D721Med (cell line): Measurements from ENCODE around the gene LILRA6.
"Not testable (repeated sequence)": the region's sequence is repeated elsewhere in the genome, so short reads cannot be mapped to it uniquely, and the experiment has no call there.

Source experiments
- DNase-seq: peaks from one replicate; pipeline ENCODE4 v3.0.0; 2011; ENCODE audit warnings: low spot score; ENCODE audit not compliant: insufficient read length
- FAIRE-seq: peaks from 2 replicates; lab custom pipeline; 2011; peaks lifted over from hg19 to GRCh38; lab: Jason Lieb, UNC
- TF ChIP-seq, protein P1 (sequence below): IDR thresholded peaks from 2 replicates; pipeline ENCODE4 v1.5.1; 2012; ENCODE audit warnings: mild to moderate bottlenecking, control low read depth; ENCODE audit not compliant: insufficient read depth; ENCODE audit errors: missing control alignments

Gene LILRA6

DNA sequence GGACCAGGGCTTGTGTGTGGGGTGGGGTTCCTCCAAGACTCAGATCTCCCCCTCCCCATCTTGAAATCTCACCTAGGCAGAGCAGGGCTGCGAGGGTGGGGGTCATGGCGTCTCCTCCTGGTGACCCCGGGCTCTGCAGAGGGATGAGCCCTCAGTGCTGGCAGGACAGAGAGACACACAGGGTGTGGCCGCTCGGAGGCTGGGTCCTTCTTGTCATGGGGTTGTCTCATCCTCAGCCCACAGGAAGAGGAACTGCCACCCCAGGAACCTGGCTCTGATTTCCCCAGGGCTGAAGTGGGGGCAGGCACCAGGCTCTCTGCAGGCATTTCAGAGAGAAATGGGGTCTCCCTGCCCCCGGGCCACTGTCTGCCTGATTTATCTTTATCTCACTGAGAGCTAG is at the start of gene LILRA6:
Gene LILRA6, minus strand, starts transcription at position 145 of the 400 bp plus-strand sequence.
- not testable (repeated sequence) for FAIRE-seq, DNase-seq

DNA sequence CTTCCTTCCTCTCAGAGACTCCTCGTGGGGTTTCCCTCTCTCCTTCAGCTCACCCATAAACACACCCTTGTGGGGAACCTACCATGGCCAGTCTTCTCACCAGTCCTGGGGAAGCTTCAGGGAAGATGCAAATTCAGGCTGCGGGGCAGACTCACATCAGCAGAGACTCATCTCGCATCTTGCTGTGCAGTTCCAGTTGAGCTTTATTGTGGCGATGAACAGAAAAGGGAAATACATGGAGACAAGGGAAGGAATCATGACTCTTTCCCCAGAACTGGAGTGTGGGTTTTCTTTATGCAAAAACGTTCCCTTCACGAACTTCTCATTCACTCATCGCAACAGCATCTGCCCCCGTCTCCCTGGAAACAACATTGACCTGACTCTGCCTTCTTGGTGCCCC is 46.6 kb upstream of the LILRA6 start:
- not testable (repeated sequence) for FAIRE-seq, DNase-seq

DNA sequence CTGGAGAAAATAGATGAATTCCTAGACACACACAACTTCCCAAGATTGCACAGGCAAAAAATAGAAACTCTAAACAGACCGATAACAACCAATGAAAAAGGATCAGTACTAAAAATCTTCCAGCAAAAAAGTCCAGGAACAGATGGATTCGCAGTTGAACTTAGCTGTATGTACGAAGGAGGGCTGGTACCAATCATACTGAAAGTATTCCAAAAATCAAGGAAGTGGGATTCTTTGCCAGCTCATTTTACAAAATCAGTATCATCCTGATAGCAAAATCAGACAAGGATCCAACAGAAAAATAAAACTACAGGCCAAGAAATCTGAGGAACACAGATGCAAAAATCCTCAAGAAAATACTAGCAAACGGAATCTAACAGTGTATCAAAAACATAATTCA is 44.9 kb upstream of the LILRA6 start:
- DNase-seq (no peak), FAIRE-seq (no peak)
- TF ChIP-seq, protein P1, sequence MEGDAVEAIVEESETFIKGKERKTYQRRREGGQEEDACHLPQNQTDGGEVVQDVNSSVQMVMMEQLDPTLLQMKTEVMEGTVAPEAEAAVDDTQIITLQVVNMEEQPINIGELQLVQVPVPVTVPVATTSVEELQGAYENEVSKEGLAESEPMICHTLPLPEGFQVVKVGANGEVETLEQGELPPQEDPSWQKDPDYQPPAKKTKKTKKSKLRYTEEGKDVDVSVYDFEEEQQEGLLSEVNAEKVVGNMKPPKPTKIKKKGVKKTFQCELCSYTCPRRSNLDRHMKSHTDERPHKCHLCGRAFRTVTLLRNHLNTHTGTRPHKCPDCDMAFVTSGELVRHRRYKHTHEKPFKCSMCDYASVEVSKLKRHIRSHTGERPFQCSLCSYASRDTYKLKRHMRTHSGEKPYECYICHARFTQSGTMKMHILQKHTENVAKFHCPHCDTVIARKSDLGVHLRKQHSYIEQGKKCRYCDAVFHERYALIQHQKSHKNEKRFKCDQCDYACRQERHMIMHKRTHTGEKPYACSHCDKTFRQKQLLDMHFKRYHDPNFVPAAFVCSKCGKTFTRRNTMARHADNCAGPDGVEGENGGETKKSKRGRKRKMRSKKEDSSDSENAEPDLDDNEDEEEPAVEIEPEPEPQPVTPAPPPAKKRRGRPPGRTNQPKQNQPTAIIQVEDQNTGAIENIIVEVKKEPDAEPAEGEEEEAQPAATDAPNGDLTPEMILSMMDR: no peak

DNA sequence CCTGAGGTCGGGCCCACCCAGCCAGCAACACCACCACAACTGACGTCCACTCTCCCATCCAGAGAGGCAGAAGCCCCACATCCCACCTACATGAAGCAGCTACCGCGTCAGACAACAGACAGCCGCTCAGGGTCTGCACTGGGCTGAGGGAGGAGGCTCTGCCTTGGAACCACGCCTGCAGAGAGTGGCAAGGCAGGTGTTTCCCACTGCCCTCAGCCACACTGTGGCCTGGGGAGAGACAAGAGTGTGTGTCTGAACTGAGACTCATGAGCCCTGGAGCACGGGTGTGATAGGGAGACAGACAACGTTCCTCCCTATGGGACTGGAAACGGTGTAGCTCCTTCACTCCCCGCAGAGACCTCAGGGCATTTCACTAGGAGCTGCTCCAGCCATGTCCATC is 43.7 kb upstream of the LILRA6 start:
- DNase-seq, FAIRE-seq: not testable (repeated sequence)

DNA sequence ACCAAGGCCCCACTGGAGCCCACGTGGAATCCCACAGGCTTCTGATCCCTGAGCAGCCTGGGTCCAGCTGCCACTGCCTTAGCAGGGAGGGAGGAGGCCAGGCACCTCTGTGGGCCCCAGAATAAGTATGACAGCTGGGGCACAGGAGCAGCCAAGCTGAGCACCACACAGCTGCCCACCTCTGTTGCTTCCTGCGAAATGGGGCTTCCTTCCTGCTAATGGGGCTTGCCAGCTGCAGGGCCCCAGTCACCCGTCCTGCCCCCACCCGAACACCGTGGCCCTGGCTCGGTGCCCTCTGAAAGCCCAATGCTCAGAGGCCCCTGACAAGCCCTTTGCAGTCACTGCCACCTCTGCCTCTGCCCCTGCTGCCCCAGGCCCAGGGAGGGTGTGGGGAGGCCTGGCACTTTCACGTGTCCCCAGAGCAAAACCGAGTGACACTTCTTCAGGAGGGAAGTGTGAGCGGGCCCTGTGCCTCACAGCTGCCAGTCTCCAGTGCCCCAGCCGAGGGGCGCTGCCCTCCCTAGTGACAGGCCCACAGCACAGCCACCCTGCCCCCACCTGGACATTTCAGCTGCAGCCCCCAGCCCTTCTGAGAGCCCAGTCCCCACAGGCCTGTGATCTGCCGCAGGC is 43.0 kb upstream of the LILRA6 start:
- not testable (repeated sequence) for DNase-seq, FAIRE-seq

DNA sequence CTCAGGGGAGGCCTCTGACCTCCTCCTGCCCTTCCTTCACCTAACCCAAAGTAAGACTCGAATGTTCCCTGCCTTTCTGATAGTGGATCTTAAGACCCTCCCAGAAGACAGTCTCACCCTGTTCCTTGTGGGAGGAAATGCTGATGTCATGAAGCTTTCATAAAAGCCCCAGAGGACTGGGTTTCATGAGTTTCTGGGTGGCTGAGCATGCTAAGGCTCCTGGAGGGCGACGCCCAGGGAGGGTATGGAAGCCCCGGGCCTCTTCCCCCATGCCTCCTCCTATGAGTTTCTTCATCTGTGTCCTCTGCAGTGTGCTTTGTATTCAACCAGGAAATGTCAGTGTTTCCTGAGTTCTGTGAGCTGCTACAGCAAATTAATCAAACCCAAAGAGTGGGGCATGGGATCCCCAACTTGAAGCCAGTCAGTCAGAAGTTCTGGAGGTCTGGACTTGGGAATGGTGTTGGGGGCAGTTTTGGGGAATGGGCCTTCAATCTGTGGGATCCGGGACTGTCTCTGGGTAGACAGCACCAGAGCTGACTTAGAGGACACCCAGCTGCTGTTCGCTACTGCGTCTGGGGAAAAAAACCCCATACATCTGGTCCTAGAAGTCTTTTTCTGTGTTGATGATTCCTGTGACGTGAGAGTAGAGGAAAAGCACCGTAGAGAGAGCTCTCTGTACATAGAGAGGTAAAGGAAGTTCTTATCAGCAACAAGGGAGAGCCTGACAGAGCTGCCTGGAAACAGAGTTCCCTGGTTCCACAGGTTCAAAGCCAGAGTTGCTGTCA is 40.3 kb upstream of the LILRA6 start:
- DNase-seq: no peak
- no peak for FAIRE-seq
- TF ChIP-seq, protein P1: no peak

DNA sequence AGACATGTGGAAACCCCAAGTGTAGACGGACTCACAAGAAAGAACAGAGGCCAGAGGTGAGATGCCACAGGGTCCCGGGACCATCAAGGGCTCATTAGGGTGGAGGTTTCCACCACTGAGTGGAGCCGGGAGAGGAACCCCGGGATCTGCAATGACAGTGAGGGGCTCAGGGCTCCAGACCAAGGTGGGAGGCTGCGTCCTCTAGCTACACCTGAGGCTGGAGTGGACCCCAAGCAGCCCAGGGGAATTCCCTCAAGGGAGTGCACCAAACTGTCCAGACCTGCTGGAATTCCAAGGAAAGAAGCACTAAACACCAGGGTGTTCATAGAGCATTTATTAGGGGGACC is 39.1 kb upstream of the LILRA6 start:
- FAIRE-seq, DNase-seq: not testable (repeated sequence)

DNA sequence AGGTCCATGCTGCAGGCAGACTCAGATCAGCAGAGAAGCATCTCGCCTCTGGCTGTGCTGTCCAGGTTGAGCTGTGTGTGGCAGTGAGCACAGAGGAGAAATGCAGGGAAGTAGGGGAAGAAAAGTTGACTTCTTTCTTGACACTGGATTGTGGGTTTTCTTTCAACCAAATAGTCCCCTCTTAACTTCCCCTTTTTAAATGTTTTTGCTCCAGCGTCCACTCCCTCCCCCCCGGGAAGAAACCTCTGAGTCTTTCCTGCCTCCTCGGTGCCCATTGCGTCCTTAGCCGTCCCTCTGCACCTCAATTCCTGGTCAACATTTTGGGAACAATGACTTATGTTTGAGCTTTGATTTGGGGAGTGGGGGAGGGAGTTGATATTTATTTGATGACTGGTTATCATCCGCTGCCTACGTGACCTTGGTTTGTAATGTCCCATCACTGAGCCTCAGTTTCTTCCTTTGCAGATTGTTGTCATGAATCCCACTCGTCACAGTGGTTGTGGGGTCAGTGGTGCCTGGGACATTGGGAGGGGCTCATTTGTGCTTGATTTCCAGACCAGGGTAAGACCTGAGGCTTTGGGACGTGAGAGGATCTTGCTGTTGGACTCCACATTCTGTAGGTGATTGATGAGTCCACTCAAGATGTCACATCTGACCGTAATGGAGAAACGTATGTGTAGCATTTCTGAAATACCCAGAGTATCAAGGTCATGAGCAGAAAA is 38.6 kb upstream of the LILRA6 start, which contains the start of gene LILRB2:
Gene LILRB2, minus strand, starts transcription at position 104 of the 722 bp plus-strand sequence. CDS start 614 bp downstream, outside the sequence.
- DNase-seq: no peak
- no peak for FAIRE-seq
- TF ChIP-seq, protein P1: no peak

DNA sequence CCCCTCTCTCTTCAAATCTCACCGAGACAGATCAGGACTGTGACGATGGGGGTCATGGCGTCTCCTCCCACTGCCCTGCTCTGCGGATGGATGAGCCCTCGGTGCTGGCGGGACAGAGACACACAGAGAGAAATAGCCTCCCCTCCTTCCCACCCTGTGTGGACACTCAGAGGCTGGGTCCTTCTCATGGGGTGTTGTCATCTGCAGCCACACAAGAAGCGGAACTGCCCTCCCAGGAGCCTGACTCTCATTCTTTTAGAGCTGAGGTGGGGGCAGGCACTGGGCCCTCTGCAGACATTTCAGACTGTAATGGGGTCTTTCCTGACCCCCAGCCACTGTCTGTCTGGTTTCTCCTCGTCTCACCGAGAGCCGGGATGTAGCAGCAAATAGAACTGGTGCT is 37.9 kb upstream of the LILRA6 start:
- not testable (repeated sequence) for DNase-seq, FAIRE-seq

DNA sequence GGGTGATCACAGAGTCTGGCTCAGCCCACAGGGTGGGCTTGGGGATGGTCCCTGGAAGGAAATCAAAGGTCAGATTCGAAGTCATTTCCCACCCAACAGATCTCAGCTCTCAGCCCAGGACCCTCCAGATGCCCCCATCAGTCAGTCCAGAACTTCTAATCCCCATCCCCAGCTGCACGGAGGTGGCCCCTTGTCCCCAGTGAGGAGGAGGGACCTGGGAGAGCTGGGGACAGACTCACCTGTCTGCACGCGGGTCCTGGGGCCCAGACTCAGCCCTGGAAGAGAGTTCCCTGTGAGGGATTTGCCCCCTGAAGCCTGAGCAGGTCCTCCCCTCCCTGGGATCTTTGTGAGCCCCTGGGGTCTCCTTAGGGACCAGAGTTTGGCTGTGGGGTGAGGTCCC is 37.4 kb upstream of the LILRA6 start:
- FAIRE-seq, DNase-seq: not testable (repeated sequence)
